ENCODE results near the gene SHISA4. TPM values are rescaled to one million over a fixed set of nuclear protein-coding genes. Genes with fewer than 3 reads are reported as not detected.

Gene SHISA4
- total and polyA plus RNA-seq, 2 of the 8 experiments (the other 6 are each of a cell fraction or from before 2014, with no cell fraction given), result 7.8 to 28.9 TPM

DNA sequence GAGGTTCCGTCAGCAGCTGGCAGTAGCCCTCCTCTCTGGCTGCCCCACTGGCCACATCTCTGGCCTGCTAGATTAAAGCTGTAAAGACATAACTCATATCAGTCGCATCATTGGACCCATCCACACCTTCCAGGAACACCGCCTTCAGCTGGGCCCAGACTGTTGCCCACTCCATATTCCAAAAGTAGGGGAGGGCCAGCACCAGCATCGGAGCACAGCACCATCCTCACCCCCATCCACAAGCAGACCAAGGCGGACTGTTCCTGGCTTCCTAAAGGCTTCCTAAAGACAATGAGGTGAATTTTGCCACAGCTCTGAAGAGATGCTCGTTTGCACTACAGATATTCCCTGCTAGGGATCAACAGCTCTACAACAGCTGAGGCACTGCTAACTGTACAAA is 3.5 kb downstream of the SHISA4 start:
- H2AK5ac ChIP-seq (ENCODE audit: low read depth, low read length), result no peak overlapping the region
- no peaks in the 10 kb centered on the region for H4K20me1 ChIP-seq (replicated peaks in 1 of 2; ENCODE audit: control insufficient read depth in 1 of 2, insufficient read depth in 2 of 2, low read length in 2 of 2)
- H2BK15ac ChIP-seq (ENCODE audit: low read length), result no peak overlapping the region
- H4K91ac ChIP-seq (replicated peaks; ENCODE audit: insufficient read length, low read length), result no peak overlapping the region
- H3K4me1 ChIP-seq (replicated peaks in 1 of 4; ENCODE audit: control insufficient read depth in 3 of 4, insufficient read depth in 4 of 4, low read length in 3 of 4), result peaks cover 6 to 30% (median 23%) of the 10 kb centered on the region in 4 experiments
- no peak overlapping the region for H3K14ac ChIP-seq (ENCODE audit: insufficient read length)
- H3K27me3 ChIP-seq (replicated peaks in 1 of 4; ENCODE audit: control insufficient read depth in 3 of 4, extremely low read depth in 1 of 4, insufficient read depth in 3 of 4, low read length in 3 of 4), result peaks cover 0 to 10% (median 6%) of the 10 kb centered on the region in 4 experiments; a peak in 4 of 7 replicates
- H2BK20ac ChIP-seq (ENCODE audit: low read length), result no peak overlapping the region
- TF ChIP-seq, protein P1, sequence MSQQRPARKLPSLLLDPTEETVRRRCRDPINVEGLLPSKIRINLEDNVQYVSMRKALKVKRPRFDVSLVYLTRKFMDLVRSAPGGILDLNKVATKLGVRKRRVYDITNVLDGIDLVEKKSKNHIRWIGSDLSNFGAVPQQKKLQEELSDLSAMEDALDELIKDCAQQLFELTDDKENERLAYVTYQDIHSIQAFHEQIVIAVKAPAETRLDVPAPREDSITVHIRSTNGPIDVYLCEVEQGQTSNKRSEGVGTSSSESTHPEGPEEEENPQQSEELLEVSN (IDR thresholded peaks at IDR 0.05), result no peak
- H3K4me2 ChIP-seq (ENCODE audit: insufficient read depth in 1 of 2, low read depth in 2 of 2, low read length in 2 of 2), result no peak overlapping the region
- no peak overlapping the region for H3K4me3 ChIP-seq (ENCODE audit: extremely low read depth in 1 of 4, insufficient read depth in 2 of 4, low read depth in 3 of 4, low read length in 4 of 4)
- no peaks in the 10 kb centered on the region for H3K9me3 ChIP-seq (ENCODE audit: insufficient read depth in 2 of 2, low read depth in 1 of 2, low read length in 1 of 2)
- 90% methylated on average over 6 of the region's 6 CpGs; no CpG with 5 or more reads in 1 of the 2 experiments for WGBS, 2 experiments (ENCODE audit: extremely low coverage in 1 of 2, insufficient coverage in 1 of 2, insufficient read length in 1 of 2, insufficient replicate concordance in 2 of 2, low coverage in 1 of 2, low lambda C conversion rate in 2 of 2, missing lambda C conversion rate in 1 of 2)
- H4K8ac ChIP-seq (ENCODE audit: extremely low read depth, insufficient read depth, low read length), result no peak overlapping the region
- no peak overlapping the region for H3K4ac ChIP-seq (replicated peaks; ENCODE audit: insufficient read length, low read depth, low read length)
- H3K79me2 ChIP-seq (ENCODE audit: control insufficient read depth in 1 of 2, insufficient read depth in 2 of 2, low read length in 2 of 2), result no peaks in the 10 kb centered on the region
- FAIRE-seq (no peak), DNase-seq (ENCODE audit: low read depth in 1 of 2, low spot score in 2 of 2) (no peak)
- H2BK5ac ChIP-seq (ENCODE audit: low read depth, low read length), result no peak overlapping the region
- H4K5ac ChIP-seq (ENCODE audit: insufficient read length, low read depth, low read length), result no peak overlapping the region
- H3K23me2 ChIP-seq (ENCODE audit: low read depth, low read length), result peaks cover 14% of the 10 kb centered on the region
- H3K18ac ChIP-seq (ENCODE audit: extremely low read depth, low read length), result no peak overlapping the region
- H3K79me1 ChIP-seq (ENCODE audit: low read depth, low read length), result no peaks in the 10 kb centered on the region
- no peak overlapping the region for H2BK120ac ChIP-seq (replicated peaks; ENCODE audit: low read depth, low read length)
- H3K27ac ChIP-seq (ENCODE audit: low read depth, low read length), result no peak overlapping the region
- CTCF ChIA-PET (ENCODE audit: partially characterized antibody), result interaction anchor here (0.9 to 14.8 kb wide), 8 partner anchors 13 to 238 kb away, joined by 3 to 244 read pairs (median 44); partner anchors contain the start of gene LMOD1
- no peak overlapping the region for H2AFZ ChIP-seq (ENCODE audit: low read length)
- H3K56ac ChIP-seq (replicated peaks; ENCODE audit: insufficient read length, low read depth, low read length), result no peak overlapping the region
- H2BK12ac ChIP-seq (ENCODE audit: low read depth, low read length), result no peak overlapping the region
- H3K23ac ChIP-seq (ENCODE audit: insufficient read length), result no peak overlapping the region
- no peak overlapping the region for H3K9ac ChIP-seq (replicated peaks in 1 of 4; ENCODE audit: extremely low read depth in 1 of 4, low read depth in 3 of 4, low read length in 3 of 4)
- H3K36me3 ChIP-seq (ENCODE audit: control insufficient read depth in 2 of 4, insufficient read depth in 4 of 4, low read length in 3 of 4), result no peaks in the 10 kb centered on the region
- POLR2A ChIA-PET (ENCODE audit: partially characterized antibody), result interaction anchor here (0.5 to 9.6 kb wide), 2 partner anchors 11 to 228 kb away, joined by 3 to 117 read pairs; no protein-coding TSS in a partner anchor

All from H1 (cell line).